Measurements from ENCODE around the gene JMJD6. TPM values are rescaled to one million over a fixed set of nuclear protein-coding genes. Genes with fewer than 3 reads are reported as not detected.
"Not testable (repeated sequence)": the region's sequence is repeated elsewhere in the genome, so short reads cannot be mapped to it uniquely, and the experiment has no call there.

The JMJD6 gene
- total RNA-seq = 10 to 100 TPM; 27.2 to 31.3 TPM
- long read RNA-seq, transcript JMJD6-204 (7 exons, 1,898 nt) = minor isoform, 5 of 57 reads
- long read RNA-seq, transcript JMJD6-202 (6 exons, 1,603 nt) = major isoform, 44 of 57 reads
- long read RNA-seq, partial matches to known transcripts = 4 of 57 reads
- long read RNA-seq, other reads (novel, unspliced or antisense) = 3 of 57 reads

GRCh38 chr17:76726231-76726775, at the start of gene JMJD6:
Gene JMJD6 (minus strand): TSS chr17:76726606. CDS start chr17:76726475, 131 bp downstream.
- intact Hi-C loops (cut with DNase I, micrococcal nuclease) = no loop called here
- peak; percentile 86 for ATAC-seq
- peak; percentile 96 to 98 for DNase-seq

GRCh38 chr17:76775021-76775600, 48.7 kb upstream of the JMJD6 start:
- ATAC-seq (no peak), DNase-seq (no peak)
- intact Hi-C loops (cut with DNase I, micrococcal nuclease) = no loop called here

GRCh38 chr17:76772842-76773525, 46.6 kb upstream of the JMJD6 start:
- DNase-seq = no peak
- no peak for ATAC-seq

GRCh38 chr17:76758570-76758969, 32.2 kb upstream of the JMJD6 start:
- intact Hi-C loops (cut with DNase I, micrococcal nuclease) = no loop called here
- ATAC-seq (no peak), DNase-seq (no peak)

More at GRCh38 chr17:76772842-76773525, 46.6 kb upstream of the JMJD6 start:
- intact Hi-C loops (cut with DNase I, micrococcal nuclease) = no loop called here

GRCh38 chr17:76757256-76757655, 30.9 kb upstream of the JMJD6 start:
- ATAC-seq (no peak), DNase-seq (no peak)
- intact Hi-C loops (cut with DNase I, micrococcal nuclease) = no loop called here

GRCh38 chr17:76755285-76755684, 28.9 kb upstream of the JMJD6 start:
- intact Hi-C loops (cut with DNase I, micrococcal nuclease) = no loop called here
- no peak for ATAC-seq
- DNase-seq = no peak

- no peak for ATAC-seq
- intact Hi-C loops (cut with DNase I, micrococcal nuclease) = no loop called here
Measured at GRCh38 chr17:76753061-76753961, 26.9 kb upstream of the JMJD6 start.

GRCh38 chr17:76752006-76752405, 25.6 kb upstream of the JMJD6 start:
- no peak for DNase-seq
- intact Hi-C loops (cut with DNase I, micrococcal nuclease) = no loop called here
- ATAC-seq = no peak

More at GRCh38 chr17:76753061-76753961, 26.9 kb upstream of the JMJD6 start:
- no peak for DNase-seq

GRCh38 chr17:76751416-76751993, 25.1 kb upstream of the JMJD6 start:
- DNase-seq (no peak), ATAC-seq (no peak)
- intact Hi-C loops (cut with DNase I, micrococcal nuclease) = no loop called here

- intact Hi-C loops (cut with DNase I, micrococcal nuclease) = no loop called here
- ATAC-seq (no peak), DNase-seq (no peak)
Measured at GRCh38 chr17:76748657-76749056, 22.3 kb upstream of the JMJD6 start.

- intact Hi-C loops (cut with DNase I, micrococcal nuclease) = no loop called here
- ATAC-seq = no peak
- no peak for DNase-seq
Measured at GRCh38 chr17:76747716-76748363, 21.4 kb upstream of the JMJD6 start.

- DNase-seq; ATAC-seq; intact Hi-C loops (cut with DNase I, micrococcal nuclease): not testable (repeated sequence)
Measured at GRCh38 chr17:76745785-76746184, 19.4 kb upstream of the JMJD6 start.

GRCh38 chr17:76744747-76745146, 18.3 kb upstream of the JMJD6 start:
- DNase-seq (no peak), ATAC-seq (no peak)
- intact Hi-C loops (cut with DNase I, micrococcal nuclease) = no loop called here

GRCh38 chr17:76742958-76743357, 16.6 kb upstream of the JMJD6 start:
- ATAC-seq = no peak

GRCh38 chr17:76740329-76741118, 14.1 kb upstream of the JMJD6 start:
- no peak for DNase-seq
- intact Hi-C loops (cut with DNase I, micrococcal nuclease) = no loop called here
- no peak for ATAC-seq

More at GRCh38 chr17:76742958-76743357, 16.6 kb upstream of the JMJD6 start:
- intact Hi-C loops (cut with DNase I, micrococcal nuclease) = no loop called here
- no peak for DNase-seq

- ATAC-seq; intact Hi-C loops (cut with DNase I, micrococcal nuclease); DNase-seq: not testable (repeated sequence)
Measured at GRCh38 chr17:76739568-76740115, 13.2 kb upstream of the JMJD6 start.

GRCh38 chr17:76738468-76738850, 12.1 kb upstream of the JMJD6 start:
- no peak for ATAC-seq
- DNase-seq = no peak
- intact Hi-C loops (cut with DNase I, micrococcal nuclease) = no loop called here

Data from left colon (tissue), 2 donors.